ENCODE results near the gene TOMM22. TPM values are rescaled to one million over a fixed set of nuclear protein-coding genes. Genes with fewer than 3 reads are reported as not detected.

TOMM22 gene
- total RNA-seq, 1 experiment from 2014 or later, result 146 TPM

DNA sequence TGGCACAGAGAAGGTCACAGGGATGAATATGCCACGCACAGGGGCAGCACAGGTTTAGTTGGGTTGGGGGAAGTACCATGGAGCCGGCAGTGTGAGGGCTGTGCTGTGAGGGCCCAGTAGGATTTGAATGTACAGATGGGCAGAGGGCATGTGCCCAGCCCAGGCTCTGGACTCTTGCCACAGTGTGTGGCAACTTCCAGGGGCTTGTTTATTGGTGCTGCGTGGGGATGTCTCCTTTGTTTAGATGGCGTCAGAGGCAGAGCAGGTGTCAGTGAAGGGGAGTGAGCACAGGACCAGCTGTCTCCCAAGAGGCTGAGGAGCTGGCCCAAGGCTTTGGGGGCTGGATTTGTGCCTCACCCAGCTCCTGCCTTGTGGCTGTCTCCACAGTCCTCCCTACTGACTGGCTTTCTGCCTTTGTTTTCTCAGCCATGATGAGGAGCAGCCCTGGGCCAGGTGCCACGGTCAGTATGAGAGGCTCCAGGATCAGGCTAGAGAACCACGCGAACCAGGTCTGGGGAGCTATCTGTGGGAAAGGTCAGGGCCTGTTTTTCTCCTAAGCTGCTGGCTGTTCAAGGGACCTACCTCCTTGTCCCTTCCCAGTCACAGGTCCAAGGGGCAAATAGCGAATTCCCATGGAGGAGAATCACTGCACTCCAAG is 52.1 kb downstream of the TOMM22 start (continued):
- TF ChIP-seq, protein P1, sequence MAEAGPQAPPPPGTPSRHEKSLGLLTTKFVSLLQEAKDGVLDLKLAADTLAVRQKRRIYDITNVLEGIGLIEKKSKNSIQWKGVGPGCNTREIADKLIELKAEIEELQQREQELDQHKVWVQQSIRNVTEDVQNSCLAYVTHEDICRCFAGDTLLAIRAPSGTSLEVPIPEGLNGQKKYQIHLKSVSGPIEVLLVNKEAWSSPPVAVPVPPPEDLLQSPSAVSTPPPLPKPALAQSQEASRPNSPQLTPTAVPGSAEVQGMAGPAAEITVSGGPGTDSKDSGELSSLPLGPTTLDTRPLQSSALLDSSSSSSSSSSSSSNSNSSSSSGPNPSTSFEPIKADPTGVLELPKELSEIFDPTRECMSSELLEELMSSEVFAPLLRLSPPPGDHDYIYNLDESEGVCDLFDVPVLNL (CRISPR knock-in tag; IDR thresholded peaks at IDR 0.05; ENCODE audit: borderline replicate concordance, low read depth), result no peak
- no peak for TF ChIP-seq EMX1 (CRISPR knock-in tag; IDR thresholded peaks at IDR 0.05)

DNA sequence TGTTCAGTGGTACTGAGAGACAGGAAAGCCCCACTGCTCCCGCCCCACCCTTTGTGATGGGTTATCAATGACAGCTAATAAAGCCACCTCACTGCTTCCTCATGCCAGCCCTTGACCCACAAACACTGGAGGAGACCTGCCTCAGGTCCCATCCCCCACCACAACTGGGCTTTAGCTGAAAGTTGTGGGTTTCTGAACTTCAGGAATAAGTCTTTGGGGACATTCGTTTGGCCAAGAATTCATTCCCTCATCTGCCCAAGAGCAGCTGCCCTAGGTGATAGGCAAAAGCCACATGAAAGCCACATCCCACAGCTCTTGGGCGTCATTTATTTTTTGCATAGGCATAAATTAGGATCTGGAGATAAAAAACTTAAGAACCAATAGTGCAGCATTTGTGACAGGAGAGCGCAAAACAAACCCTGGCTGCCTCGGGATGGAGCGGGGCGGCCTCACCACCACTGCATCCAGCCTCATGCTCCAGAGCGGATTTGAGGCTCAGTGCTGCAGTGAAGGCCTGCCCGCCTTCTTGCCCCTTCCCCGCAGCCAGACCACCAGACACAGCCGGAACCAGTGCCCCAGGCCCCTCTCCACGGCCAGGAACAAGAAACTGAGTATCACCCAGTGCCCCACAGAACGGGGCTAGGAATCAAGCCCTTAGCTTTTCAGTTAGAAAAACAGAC is 52.8 kb downstream of the TOMM22 start:
- DNase-seq (ENCODE audit: low spot score), result no peak
- Mint-ChIP-seq H3K27ac (no peak overlapping the region), H3K4me3 (no peak overlapping the region), H3K36me3 (peaks cover 28% of the 10 kb centered on the region), H3K27me3 (ENCODE audit: low read depth) (no peaks in the 10 kb centered on the region), H3K9me3 (no peaks in the 10 kb centered on the region), H3K4me1 (0 out of 2 replicates have a peak, but pooled peaks cover 3% of the 10 kb centered on the region)
- ChIA-PET POLR2A (interaction anchor here (1.8 kb wide), 1 partner anchor 12 kb away, joined by 5 read pairs; no protein-coding TSS in a partner anchor), CTCF (interaction anchor here (0.8 to 4.0 kb wide), 7 partner anchors 10 to 596 kb away, joined by 3 to 43 read pairs (median 7); partner anchors contain the start of gene GTPBP1)
- no peak for ATAC-seq
- TF ChIP-seq CREM (CRISPR knock-in tag; IDR thresholded peaks at IDR 0.05) (no peak), TCF7 (CRISPR knock-in tag; IDR thresholded peaks at IDR 0.05; ENCODE audit: low read depth) (no peak), ESRRA (CRISPR knock-in tag; IDR thresholded peaks at IDR 0.05; ENCODE audit: borderline replicate concordance) (no peak), ZNF263 (CRISPR knock-in tag; IDR thresholded peaks at IDR 0.05; ENCODE audit: low read depth) (no peak), ZBTB21 (CRISPR knock-in tag; IDR thresholded peaks at IDR 0.05; ENCODE audit: borderline replicate concordance) (no peak), NFYB (CRISPR knock-in tag; conservative IDR thresholded peaks at IDR 0.05; ENCODE audit: low read depth) (no peak), JUN (CRISPR knock-in tag; IDR thresholded peaks at IDR 0.05) (no peak), ETV6 (CRISPR knock-in tag; IDR thresholded peaks at IDR 0.05) (no peak)
- TF ChIP-seq, protein P2, sequence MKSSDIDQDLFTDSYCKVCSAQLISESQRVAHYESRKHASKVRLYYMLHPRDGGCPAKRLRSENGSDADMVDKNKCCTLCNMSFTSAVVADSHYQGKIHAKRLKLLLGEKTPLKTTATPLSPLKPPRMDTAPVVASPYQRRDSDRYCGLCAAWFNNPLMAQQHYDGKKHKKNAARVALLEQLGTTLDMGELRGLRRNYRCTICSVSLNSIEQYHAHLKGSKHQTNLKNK (CRISPR knock-in tag; IDR thresholded peaks at IDR 0.05), result no peak
- TF ChIP-seq, protein P1 (CRISPR knock-in tag; IDR thresholded peaks at IDR 0.05; ENCODE audit: borderline replicate concordance, low read depth), result no peak
- TF ChIP-seq, protein P3, sequence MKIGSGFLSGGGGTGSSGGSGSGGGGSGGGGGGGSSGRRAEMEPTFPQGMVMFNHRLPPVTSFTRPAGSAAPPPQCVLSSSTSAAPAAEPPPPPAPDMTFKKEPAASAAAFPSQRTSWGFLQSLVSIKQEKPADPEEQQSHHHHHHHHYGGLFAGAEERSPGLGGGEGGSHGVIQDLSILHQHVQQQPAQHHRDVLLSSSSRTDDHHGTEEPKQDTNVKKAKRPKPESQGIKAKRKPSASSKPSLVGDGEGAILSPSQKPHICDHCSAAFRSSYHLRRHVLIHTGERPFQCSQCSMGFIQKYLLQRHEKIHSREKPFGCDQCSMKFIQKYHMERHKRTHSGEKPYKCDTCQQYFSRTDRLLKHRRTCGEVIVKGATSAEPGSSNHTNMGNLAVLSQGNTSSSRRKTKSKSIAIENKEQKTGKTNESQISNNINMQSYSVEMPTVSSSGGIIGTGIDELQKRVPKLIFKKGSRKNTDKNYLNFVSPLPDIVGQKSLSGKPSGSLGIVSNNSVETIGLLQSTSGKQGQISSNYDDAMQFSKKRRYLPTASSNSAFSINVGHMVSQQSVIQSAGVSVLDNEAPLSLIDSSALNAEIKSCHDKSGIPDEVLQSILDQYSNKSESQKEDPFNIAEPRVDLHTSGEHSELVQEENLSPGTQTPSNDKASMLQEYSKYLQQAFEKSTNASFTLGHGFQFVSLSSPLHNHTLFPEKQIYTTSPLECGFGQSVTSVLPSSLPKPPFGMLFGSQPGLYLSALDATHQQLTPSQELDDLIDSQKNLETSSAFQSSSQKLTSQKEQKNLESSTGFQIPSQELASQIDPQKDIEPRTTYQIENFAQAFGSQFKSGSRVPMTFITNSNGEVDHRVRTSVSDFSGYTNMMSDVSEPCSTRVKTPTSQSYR (CRISPR knock-in tag; IDR thresholded peaks at IDR 0.05), result no peak
- TF ChIP-seq, protein P4, sequence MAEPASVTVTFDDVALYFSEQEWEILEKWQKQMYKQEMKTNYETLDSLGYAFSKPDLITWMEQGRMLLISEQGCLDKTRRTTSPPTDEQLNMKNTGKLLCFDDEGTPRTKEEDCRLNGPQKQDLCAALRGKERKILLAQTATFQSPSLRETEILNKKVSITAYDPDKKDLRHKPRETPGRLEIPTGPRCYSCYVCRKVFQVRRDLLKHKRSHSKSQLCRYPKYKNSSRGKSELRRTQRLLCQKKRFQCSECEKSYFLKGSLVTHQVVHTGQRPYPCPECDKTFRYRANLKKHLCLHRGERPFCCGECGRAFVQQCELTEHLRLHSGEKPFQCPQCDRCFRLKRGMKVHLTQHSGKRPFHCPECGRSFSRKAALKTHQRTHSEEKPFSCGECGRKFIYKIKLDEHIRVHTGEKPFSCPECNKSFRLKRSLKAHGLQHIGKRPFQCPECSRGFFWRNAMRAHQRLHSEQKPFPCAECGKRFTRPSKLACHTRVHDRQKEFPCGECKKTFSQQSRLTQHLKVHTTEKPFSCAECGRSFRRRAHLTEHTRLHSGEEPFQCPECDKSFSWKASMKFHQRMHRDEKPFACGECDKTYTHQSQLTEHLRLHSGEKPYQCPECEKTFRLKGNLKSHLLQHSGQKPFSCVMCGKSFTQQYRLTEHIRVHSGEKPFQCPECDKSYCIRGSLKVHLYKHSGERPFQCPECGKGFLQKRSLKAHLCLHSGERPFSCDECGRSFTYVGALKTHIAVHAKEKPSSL (CRISPR knock-in tag; conservative IDR thresholded peaks at IDR 0.05), result no peak
- TF ChIP-seq, protein P5, sequence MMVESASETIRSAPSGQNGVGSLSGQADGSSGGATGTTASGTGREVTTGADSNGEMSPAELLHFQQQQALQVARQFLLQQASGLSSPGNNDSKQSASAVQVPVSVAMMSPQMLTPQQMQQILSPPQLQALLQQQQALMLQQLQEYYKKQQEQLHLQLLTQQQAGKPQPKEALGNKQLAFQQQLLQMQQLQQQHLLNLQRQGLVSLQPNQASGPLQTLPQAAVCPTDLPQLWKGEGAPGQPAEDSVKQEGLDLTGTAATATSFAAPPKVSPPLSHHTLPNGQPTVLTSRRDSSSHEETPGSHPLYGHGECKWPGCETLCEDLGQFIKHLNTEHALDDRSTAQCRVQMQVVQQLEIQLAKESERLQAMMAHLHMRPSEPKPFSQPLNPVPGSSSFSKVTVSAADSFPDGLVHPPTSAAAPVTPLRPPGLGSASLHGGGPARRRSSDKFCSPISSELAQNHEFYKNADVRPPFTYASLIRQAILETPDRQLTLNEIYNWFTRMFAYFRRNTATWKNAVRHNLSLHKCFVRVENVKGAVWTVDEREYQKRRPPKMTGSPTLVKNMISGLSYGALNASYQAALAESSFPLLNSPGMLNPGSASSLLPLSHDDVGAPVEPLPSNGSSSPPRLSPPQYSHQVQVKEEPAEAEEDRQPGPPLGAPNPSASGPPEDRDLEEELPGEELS (CRISPR knock-in tag; IDR thresholded peaks at IDR 0.05), result no peak
- TF ChIP-seq, protein P6, sequence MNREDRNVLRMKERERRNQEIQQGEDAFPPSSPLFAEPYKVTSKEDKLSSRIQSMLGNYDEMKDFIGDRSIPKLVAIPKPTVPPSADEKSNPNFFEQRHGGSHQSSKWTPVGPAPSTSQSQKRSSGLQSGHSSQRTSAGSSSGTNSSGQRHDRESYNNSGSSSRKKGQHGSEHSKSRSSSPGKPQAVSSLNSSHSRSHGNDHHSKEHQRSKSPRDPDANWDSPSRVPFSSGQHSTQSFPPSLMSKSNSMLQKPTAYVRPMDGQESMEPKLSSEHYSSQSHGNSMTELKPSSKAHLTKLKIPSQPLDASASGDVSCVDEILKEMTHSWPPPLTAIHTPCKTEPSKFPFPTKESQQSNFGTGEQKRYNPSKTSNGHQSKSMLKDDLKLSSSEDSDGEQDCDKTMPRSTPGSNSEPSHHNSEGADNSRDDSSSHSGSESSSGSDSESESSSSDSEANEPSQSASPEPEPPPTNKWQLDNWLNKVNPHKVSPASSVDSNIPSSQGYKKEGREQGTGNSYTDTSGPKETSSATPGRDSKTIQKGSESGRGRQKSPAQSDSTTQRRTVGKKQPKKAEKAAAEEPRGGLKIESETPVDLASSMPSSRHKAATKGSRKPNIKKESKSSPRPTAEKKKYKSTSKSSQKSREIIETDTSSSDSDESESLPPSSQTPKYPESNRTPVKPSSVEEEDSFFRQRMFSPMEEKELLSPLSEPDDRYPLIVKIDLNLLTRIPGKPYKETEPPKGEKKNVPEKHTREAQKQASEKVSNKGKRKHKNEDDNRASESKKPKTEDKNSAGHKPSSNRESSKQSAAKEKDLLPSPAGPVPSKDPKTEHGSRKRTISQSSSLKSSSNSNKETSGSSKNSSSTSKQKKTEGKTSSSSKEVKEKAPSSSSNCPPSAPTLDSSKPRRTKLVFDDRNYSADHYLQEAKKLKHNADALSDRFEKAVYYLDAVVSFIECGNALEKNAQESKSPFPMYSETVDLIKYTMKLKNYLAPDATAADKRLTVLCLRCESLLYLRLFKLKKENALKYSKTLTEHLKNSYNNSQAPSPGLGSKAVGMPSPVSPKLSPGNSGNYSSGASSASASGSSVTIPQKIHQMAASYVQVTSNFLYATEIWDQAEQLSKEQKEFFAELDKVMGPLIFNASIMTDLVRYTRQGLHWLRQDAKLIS (CRISPR knock-in tag; IDR thresholded peaks at IDR 0.05; ENCODE audit: borderline replicate concordance), result no peak

All from WTC11 (cell line).